ENCODE measurements around the gene SMIM44.

The SMIM44 gene

DNA sequence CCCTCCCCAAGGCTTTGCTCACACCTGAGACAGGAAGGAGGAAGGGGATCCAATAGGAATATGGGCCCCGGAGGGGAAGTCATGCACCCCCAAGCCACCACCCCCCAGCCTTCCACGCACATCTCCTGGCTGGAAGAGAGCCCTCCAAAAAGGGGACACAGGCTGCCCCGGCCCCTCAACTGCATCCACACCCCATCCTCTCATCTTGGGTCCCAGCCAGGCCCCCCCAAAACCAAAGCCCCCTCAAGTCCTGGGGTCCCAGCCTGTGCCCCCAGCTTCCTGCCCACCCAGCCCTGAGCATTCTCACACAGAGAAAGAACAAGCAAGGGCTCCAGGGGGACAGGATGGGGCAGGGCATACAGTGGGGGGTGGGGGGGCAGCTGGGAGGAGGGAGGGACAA, 15.0 kb downstream of the SMIM44 start:
- Histone ChIP-seq H3K9ac (ENCODE audit: low read depth, low read length) (no peak overlapping the region), H3K27ac (ENCODE audit: low read length) (no peak overlapping the region), H3K9me3 (ENCODE audit: insufficient read depth, low read depth, low read length) (peaks cover 4% of the 10 kb centered on the region; the same call in 1 of the 2 replicates), H3K27me3 (ENCODE audit: insufficient read depth, low read length) (peaks cover 72% of the 10 kb centered on the region), H3K4me1 (ENCODE audit: insufficient read depth, low read length) (no peaks in the 10 kb centered on the region), H3K36me3 (ENCODE audit: insufficient read depth, low read depth, low read length) (no peaks in the 10 kb centered on the region), H3K4me3 (ENCODE audit: low read length) (no peak overlapping the region)

DNA sequence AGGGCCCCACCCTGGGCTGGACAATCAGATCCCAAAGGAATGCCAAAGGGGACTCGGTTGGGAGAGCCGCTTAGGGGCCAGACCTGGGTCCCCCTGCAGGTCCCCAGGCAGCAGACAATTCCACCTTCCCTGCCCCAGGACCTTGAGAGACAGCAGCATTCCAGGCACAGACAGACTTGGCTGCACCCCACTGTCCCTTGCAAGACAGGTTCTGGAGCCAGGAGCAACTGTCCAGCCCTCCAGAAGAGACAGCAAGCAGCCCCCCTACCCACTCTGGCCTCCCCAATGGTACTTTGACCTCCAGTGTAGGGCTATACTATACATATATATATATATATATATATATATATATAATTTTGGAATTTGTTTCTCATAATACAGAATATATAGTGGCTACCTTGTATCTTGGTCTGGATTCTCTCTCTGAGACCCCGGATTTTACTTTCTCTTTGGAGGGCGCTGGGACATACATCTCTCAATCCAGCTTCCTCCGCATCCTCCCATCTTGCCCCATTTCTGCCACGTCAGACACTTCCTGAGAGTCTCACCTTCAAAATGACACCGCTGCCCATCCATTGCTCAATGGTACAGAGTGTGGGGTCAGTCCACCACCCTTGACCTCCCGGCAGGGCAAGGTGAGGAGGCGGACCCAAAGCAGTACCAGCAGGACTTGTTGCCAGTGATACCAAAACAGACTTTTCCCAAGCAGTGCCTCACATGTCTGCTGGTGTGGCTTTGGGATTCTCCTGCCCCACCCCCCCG, 15.6 kb downstream of the SMIM44 start:
- Histone ChIP-seq H3K27me3 (ENCODE audit: insufficient read depth, low read length) (peaks cover 78% of the 10 kb centered on the region), H3K4me1 (ENCODE audit: insufficient read depth, low read length) (no peaks in the 10 kb centered on the region), H3K27ac (ENCODE audit: low read length) (no peak overlapping the region), H3K36me3 (ENCODE audit: insufficient read depth, low read depth, low read length) (no peaks in the 10 kb centered on the region), H3K9me3 (ENCODE audit: insufficient read depth, low read depth, low read length) (peaks cover 4% of the 10 kb centered on the region; the same call in 1 of the 2 replicates), H3K9ac (ENCODE audit: low read depth, low read length) (no peak overlapping the region), H3K4me3 (ENCODE audit: low read length) (no peak overlapping the region)

DNA sequence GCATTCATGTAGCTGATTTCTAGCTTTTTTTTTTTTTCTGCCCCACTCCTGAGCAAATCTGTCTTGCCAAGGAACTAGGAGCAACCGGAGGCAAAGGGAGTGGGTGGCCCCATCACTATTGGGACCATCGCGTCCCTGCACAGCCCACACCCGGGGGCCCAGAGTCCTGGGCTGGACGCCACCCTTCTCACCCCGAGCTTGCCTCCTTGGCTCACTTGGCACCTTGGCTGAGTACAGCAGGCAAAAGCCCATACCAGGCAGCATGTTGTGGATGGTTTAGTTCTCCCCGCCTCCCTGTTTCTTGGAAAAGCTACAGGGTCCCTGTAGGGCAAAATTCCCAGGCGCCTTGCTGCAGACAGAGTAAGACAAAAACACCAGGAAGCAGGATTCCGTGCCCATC, 16.6 kb downstream of the SMIM44 start:
- H3K9ac ChIP-seq (ENCODE audit: low read depth, low read length) = no peak overlapping the region
- no peaks in the 10 kb centered on the region for H3K4me1 ChIP-seq (ENCODE audit: insufficient read depth, low read length)
- no peak overlapping the region for H3K4me3 ChIP-seq (ENCODE audit: low read length)
- no peaks in the 10 kb centered on the region for H3K36me3 ChIP-seq (ENCODE audit: insufficient read depth, low read depth, low read length)
- H3K9me3 ChIP-seq (ENCODE audit: insufficient read depth, low read depth, low read length) = peaks cover 4% of the 10 kb centered on the region; the same call in 1 of the 2 replicates
- H3K27me3 ChIP-seq (ENCODE audit: insufficient read depth, low read length) = peaks cover 76% of the 10 kb centered on the region
- no peak overlapping the region for H3K27ac ChIP-seq (ENCODE audit: low read length)

DNA sequence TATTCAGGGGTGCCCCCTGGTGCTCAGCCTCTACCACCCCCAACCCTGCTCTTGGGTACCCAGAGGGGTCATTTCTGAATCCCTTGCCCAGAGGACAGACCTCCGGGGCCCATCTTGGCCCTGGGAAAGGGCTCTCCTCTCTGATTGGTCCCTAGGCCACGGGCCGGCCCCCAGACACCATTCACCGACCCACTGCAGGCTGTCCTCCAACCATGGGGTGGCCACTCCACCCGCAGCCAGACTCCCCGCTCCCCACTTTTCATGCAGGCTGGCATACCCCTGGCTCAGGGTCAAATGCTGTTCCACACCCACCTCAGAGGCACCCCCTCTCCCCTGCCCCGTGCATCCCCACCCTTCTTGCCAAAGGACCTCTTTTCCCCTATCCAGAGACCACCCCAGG, 17.7 kb downstream of the SMIM44 start:
- Histone ChIP-seq H3K27ac (ENCODE audit: low read length) (no peak overlapping the region), H3K9ac (ENCODE audit: low read depth, low read length) (no peak overlapping the region), H3K9me3 (ENCODE audit: insufficient read depth, low read depth, low read length) (peaks cover 4% of the 10 kb centered on the region; the same call in 1 of the 2 replicates), H3K36me3 (ENCODE audit: insufficient read depth, low read depth, low read length) (no peaks in the 10 kb centered on the region), H3K27me3 (ENCODE audit: insufficient read depth, low read length) (peaks cover 79% of the 10 kb centered on the region), H3K4me1 (ENCODE audit: insufficient read depth, low read length) (no peaks in the 10 kb centered on the region), H3K4me3 (ENCODE audit: low read length) (no peak overlapping the region)

DNA sequence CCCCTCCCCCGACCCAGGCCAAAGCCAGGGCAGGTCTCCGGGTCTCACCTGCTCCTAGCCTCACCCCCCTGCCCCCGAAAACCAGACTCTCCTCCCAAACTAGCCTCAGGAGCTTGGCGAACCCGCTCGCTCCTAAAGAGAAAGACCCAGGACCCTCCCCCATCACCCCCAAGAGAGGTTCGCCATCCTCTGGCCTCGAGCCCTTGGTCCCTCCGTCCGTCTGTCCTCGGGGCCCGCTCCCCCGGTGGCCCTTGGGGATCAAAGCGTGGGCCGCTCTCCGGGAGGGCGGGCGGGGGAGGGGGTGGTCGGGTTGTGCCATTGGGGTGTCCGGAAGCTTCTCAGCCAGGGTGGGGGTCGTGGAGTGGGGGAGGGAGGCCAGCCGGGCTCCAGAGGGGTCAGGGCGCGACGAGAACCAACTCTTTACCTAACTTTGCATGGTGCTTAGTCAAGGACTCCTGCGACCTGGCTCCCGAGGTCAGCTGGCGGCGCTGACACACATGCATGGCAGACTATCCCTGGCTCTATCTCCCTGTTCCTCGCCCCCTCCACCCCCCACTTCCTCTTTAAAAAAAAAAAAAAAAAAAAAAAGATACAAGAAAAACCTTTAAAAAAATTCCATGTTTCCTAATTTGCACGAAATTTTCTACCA, 18.5 kb downstream of the SMIM44 start:
- H3K36me3 ChIP-seq (ENCODE audit: insufficient read depth, low read depth, low read length) = no peaks in the 10 kb centered on the region
- H3K27ac ChIP-seq (ENCODE audit: low read length) = no peak overlapping the region
- H3K9me3 ChIP-seq (ENCODE audit: insufficient read depth, low read depth, low read length) = peaks cover 4% of the 10 kb centered on the region; the same call in 1 of the 2 replicates
- H3K4me3 ChIP-seq (ENCODE audit: low read length) = no peak overlapping the region
- no peaks in the 10 kb centered on the region for H3K4me1 ChIP-seq (ENCODE audit: insufficient read depth, low read length)
- no peak overlapping the region for H3K9ac ChIP-seq (ENCODE audit: low read depth, low read length)
- peaks cover 79% of the 10 kb centered on the region for H3K27me3 ChIP-seq (ENCODE audit: insufficient read depth, low read length)

DNA sequence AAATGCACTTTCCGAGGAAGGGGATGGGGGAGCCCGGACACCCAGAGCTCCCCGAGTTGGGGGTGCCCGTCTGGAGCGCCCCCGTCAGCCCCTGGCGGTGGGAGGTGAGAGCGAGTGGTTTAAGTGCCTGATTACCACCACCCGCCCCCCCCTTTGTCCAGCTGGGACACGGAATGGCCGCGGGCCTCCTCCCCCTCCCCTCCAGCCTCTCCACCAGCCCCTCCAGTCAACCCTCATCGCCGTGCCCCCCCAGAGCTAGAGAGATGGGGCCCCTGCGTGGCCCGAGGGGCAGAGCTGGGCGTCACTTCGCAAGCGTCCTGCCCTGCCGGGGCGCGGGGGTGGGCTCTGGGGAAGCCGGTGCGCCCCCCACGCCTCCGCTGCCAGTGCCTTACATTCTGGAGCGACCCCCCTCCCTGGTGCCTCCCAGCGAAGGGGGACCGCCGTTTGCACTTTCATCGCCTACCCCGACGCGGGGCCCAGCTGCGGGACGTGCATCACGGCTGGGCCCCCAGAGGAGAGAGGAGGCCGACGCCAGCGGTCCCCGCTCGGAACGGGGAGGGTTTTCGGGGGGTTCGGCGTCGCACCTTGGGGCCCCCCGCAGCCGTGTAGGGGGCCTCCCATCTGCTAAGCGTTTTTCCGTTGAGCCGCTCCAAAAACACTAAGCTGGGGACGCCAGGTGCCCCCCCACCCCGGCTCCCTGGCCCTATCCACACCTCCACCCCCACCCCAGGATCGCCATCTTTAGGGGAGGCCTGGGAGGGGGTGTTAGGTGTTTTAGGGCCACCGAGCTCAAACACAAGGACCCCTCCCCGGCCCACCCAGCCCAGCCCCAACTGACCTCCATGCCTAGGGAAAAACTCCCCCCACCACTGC, 19.3 kb downstream of the SMIM44 start:
- no peaks in the 10 kb centered on the region for H3K4me1 ChIP-seq (ENCODE audit: insufficient read depth, low read length)
- H3K27ac ChIP-seq (ENCODE audit: low read length) = no peak overlapping the region
- H3K9me3 ChIP-seq (ENCODE audit: insufficient read depth, low read depth, low read length) = peaks cover 4% of the 10 kb centered on the region; the same call in 1 of the 2 replicates
- H3K9ac ChIP-seq (ENCODE audit: low read depth, low read length) = no peak overlapping the region
- peaks cover 79% of the 10 kb centered on the region for H3K27me3 ChIP-seq (ENCODE audit: insufficient read depth, low read length)
- peak overlapping the region; percentile 22; the same call in 1 of the 2 replicates for H3K4me3 ChIP-seq (ENCODE audit: low read length)
- no peaks in the 10 kb centered on the region for H3K36me3 ChIP-seq (ENCODE audit: insufficient read depth, low read depth, low read length)

DNA sequence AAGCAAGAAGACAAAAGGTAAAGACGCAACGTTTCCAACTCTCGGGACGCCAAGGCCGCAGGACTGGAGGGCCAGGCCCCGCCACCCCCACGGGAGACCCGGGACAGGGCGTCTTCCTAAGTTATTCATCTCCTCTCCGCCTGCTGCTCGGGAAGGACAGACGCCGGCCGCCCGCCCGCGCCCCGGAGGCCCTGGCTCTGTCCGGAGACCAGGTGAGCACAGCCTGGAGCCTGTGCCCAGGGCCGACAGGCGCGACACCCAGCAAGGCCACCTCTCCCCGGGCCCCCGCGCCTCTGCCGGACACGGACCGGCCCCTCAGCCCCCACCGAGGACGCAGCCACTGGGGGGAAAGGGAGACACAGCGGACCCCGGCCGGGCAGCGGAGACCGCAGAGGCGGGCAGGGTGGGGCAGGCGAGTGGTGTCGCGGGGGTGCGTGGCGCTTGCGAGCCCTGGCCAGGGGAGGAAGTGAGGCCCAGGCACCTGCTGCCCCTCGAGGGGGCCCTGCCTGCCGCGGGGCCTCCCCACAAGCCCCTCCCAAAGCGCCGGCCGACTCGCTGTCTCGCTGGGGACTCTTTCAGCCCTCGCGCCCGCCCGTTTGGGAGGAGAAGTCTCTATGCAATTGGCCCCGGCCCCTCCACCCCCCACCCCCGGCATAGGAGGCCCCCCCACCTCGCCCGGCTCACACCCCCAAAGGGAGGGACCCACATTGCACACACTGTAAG, 20.1 kb downstream of the SMIM44 start:
- peaks cover 4% of the 10 kb centered on the region; the same call in 1 of the 2 replicates for H3K9me3 ChIP-seq (ENCODE audit: insufficient read depth, low read depth, low read length)
- H3K27me3 ChIP-seq (ENCODE audit: insufficient read depth, low read length) = peaks cover 87% of the 10 kb centered on the region
- no peaks in the 10 kb centered on the region; the same call in 1 of the 2 replicates for H3K4me1 ChIP-seq (ENCODE audit: insufficient read depth, low read length)
- no peaks in the 10 kb centered on the region for H3K36me3 ChIP-seq (ENCODE audit: insufficient read depth, low read depth, low read length)
- no peak overlapping the region for H3K9ac ChIP-seq (ENCODE audit: low read depth, low read length)
- H3K27ac ChIP-seq (ENCODE audit: low read length) = no peak overlapping the region
- no peak overlapping the region; the same call in 1 of the 2 replicates for H3K4me3 ChIP-seq (ENCODE audit: low read length)

DNA sequence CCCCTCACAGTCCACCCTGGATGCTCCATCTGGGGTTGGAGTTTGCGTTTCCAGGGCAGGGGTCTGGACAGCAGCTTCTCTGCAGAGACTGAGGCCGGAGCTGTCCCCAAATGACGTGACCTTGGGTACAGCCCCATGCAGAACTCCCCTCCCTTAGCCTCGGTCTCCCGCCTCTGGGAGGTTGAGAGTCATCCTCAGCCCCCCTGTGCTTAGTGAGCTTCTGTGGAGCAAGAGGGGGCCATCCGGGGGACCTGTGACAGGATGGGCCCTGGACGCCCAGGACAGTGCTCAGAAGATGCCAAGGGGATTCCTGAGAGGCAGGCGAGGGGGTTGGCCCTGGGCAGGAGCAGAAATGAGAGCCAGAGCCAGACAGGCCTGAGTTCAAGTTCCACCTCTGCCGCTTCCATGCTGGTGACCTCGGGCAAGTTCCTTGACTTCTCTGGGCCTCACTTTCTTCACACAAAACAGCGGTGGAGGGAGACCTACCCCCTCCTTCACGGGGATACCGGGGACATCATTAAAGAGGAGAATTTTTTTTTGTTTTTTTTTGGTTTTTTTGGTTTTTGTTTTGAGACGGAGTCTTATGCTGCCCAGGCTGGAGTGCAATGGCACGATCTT, 23.2 kb downstream of the SMIM44 start:
- Histone ChIP-seq H3K27ac (ENCODE audit: low read length) (no peak overlapping the region), H3K27me3 (ENCODE audit: insufficient read depth, low read length) (peaks cover 81% of the 10 kb centered on the region), H3K9me3 (ENCODE audit: insufficient read depth, low read depth, low read length) (no peaks in the 10 kb centered on the region), H3K36me3 (ENCODE audit: insufficient read depth, low read depth, low read length) (no peaks in the 10 kb centered on the region), H3K4me1 (ENCODE audit: insufficient read depth, low read length) (no peaks in the 10 kb centered on the region; the same call in 1 of the 2 replicates), H3K4me3 (ENCODE audit: low read length) (no peak overlapping the region), H3K9ac (ENCODE audit: low read depth, low read length) (no peak overlapping the region)

DNA sequence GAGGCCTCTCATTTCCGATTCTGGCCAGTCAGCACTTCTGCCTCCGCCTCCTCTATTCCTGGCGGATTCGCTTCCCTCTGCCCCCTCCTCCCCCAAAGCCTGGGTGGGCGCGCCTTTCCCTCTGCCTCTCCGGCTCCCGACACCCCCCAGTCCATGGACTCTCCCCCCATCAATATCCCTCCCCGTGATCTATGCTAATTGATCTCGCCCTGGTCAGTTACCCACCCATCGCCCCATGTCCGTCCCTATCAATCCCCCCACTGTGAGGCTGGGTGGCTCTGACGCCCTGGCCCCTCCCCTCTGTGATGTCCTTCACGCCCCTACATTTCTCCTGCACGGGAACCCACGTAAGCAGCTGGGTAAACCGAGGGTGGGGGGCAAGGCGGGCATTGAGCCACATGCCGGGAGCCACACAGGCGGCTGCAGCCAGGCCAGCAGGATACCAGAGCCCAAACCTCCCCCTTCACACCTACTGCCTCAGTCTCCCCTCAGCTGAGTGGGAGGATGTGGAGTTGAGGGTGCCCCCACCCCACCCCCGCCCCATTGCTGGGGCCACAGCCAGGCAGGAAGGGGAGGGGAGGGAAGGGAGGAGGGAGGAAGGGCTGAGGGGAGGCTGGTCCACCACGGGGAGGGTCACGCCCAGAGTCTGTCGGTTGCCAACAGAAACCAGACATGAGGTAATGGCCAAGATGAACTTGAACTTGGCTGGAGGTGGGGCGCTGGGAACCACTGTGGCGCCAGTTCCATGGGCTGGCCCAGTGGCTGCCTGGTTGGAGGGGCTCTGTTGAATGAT, 24.0 kb downstream of the SMIM44 start:
- peak overlapping the region; percentile 43; the same call in 1 of the 2 replicates for H3K4me3 ChIP-seq (ENCODE audit: low read length)
- H3K4me1 ChIP-seq (ENCODE audit: insufficient read depth, low read length) = no peaks in the 10 kb centered on the region; the same call in 1 of the 2 replicates
- H3K27ac ChIP-seq (ENCODE audit: low read length) = no peak overlapping the region

More for the DNA sequence above, 24.0 kb downstream of the SMIM44 start:
- Histone ChIP-seq H3K27me3 (ENCODE audit: insufficient read depth, low read length) (peaks cover 73% of the 10 kb centered on the region), H3K36me3 (ENCODE audit: insufficient read depth, low read depth, low read length) (no peaks in the 10 kb centered on the region), H3K9me3 (ENCODE audit: insufficient read depth, low read depth, low read length) (no peaks in the 10 kb centered on the region), H3K9ac (ENCODE audit: low read depth, low read length) (no peak overlapping the region)
